ENCODE measurements around the gene HCN2.

GRCh38 chr19:639253-640160 lies 49.8 kb downstream of the HCN2 start, which contains the start of gene FGF22:
- no peak for TF ChIP-seq POLR2A (IDR thresholded peaks at IDR 0.05)
- no peak for TF ChIP-seq CTCF (IDR thresholded peaks at IDR 0.05)
